ENCODE results near the gene PRPF18.

The PRPF18 gene

DNA sequence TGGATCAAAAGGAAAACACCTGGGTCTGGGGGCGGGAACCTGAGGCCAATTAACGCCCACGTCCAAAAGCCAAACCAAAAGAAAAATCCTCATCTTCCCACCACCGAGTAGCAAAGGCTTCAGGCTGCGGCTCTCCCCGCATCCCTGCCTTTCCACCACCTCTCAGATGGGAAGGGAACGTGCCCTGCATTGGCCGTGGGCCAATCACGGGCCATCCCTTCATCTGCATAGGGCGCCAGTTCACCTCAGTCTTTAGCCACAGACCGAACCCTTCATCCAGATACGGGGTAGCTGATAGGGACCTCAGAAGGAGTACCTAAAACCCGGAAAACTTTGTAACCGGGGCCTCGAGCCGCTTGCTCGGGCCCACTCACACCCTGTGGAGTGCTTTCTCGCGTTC, 626 bp downstream of the PRPF18 start:
- H3K4me3 ChIP-seq (ENCODE audit: low read length): peak overlapping the region; percentile 96
- no peak for TF ChIP-seq ZNF274 (IDR thresholded peaks at IDR 0.05; ENCODE audit: low read depth, low read length)

DNA sequence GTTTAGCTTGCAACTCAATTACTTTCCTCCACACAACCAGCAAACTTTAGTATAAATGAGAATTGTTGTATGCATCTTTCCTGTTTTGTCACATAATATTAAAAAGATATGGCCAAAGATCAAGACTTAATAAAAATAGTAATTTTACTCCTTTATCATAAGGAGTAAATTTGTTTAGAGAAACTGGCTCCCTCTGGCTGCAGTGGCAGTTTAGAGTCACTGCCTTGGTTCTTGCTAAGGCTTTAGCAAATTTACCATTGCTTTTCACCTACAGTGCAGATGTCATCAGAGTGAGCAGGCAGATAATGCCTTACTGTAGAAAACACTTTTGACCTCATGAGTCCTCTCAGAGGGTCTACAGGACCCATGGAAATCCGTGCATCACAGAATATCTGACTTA, 2.6 kb downstream of the PRPF18 start:
- no peak for TF ChIP-seq ZNF274 (IDR thresholded peaks at IDR 0.05; ENCODE audit: low read depth, low read length)
- H3K4me3 ChIP-seq (ENCODE audit: low read length): no peak overlapping the region

DNA sequence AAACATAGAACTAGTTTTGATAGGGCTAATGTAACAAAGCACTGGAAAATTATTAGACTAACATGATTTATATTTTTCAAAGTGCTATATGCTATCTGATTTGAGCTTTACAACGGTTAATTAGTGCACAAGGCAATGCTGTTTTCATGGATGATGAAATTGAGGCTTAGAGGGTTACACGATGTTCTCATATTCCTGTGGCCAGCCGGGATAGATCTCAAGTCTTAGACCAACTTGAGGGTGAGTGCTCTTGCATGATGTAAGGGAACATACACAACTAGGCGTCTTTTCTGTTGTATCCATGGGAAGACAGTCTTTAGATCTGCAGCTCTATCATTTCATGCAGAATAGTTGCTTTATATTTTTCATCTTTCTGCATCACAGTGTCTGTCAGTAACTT, 4.1 kb downstream of the PRPF18 start:
- no peak overlapping the region for H3K4me3 ChIP-seq (ENCODE audit: low read length)
- no peak for TF ChIP-seq ZNF274 (IDR thresholded peaks at IDR 0.05; ENCODE audit: low read depth, low read length)

DNA sequence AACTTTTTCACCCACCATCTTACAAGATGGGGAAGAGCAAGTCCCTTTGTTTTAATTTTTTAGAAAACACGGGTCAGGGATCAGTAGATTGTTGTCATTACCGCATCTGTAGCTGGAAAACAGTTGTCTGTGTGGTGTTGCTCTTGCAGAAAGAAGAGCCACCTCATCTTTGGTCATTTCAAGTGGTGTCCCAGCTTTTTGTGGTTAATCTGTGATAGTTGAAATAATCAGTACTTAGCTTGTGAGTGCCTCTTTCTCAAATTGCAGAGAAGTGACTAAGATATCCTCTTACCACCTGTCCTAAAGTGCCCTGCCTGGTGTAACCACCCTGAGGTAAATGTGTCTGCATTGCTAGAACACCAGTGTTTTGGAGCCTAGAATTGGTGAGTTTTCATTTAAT, 5.5 kb downstream of the PRPF18 start:
- no peak overlapping the region for H3K4me3 ChIP-seq (ENCODE audit: low read length)
- TF ChIP-seq ZNF274 (IDR thresholded peaks at IDR 0.05; ENCODE audit: low read depth, low read length): no peak

DNA sequence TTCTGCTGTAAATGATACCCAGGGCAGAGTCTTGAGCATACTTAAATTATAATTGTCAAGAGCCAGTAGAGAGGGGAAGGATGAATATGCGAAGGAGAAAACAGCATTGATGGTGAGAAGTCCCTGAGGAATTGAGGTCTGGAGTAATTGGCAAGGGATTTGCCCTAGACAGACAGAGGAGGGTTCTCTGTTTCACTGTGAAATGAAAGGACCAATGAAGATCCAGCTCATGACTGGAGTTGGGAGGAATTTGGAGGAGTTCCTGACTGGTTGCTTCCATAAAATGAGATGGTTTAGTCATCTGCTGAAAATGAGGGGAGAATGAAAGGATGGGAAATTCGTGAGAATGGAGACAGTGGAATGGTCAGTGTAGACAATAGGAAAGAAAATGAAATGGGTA, 6.8 kb downstream of the PRPF18 start:
- H3K4me3 ChIP-seq (ENCODE audit: low read length): no peak overlapping the region
- no peak for TF ChIP-seq ZNF274 (IDR thresholded peaks at IDR 0.05; ENCODE audit: low read depth, low read length)

DNA sequence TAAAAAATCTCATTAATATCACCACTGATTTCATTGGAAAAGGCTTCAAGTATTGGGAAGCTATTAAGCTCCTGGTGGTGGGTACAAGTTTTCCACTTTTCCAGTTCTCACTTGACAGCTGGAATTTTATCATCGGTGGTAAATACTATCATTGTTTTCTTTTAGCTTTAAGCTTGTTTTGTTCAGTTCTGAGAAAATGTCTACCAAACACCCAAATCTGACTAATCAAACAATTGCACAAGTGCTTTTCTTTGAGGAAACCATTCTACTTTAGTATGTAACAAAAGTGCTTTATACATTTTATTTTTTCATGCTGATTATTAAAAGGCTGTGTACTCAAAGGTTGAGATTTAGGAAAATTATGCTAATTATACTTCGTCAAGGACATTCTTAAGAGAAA, 7.9 kb downstream of the PRPF18 start:
- no peak for TF ChIP-seq ZNF274 (IDR thresholded peaks at IDR 0.05; ENCODE audit: low read depth, low read length)
- no peak overlapping the region for H3K4me3 ChIP-seq (ENCODE audit: low read length)

DNA sequence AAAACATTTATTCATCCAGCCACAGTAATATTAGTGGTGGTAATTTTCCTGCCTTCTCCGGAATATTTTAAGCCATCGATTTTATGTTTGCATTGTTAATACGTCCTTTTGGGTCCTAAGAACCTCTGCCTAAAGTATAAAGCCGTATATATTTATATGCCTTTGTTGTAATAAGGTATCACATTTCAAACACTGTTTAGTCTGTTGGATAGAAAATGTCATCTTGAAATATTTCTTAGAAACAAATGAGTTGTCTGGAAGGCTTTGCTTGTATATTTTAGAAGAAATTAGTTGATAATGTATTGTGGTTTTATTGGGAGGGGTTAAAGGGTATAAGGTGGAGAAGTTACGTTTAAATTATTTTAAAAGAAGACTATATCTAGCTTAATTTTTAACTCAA, 11.1 kb downstream of the PRPF18 start:
- no peak for TF ChIP-seq ZNF274 (IDR thresholded peaks at IDR 0.05; ENCODE audit: low read depth, low read length)

DNA sequence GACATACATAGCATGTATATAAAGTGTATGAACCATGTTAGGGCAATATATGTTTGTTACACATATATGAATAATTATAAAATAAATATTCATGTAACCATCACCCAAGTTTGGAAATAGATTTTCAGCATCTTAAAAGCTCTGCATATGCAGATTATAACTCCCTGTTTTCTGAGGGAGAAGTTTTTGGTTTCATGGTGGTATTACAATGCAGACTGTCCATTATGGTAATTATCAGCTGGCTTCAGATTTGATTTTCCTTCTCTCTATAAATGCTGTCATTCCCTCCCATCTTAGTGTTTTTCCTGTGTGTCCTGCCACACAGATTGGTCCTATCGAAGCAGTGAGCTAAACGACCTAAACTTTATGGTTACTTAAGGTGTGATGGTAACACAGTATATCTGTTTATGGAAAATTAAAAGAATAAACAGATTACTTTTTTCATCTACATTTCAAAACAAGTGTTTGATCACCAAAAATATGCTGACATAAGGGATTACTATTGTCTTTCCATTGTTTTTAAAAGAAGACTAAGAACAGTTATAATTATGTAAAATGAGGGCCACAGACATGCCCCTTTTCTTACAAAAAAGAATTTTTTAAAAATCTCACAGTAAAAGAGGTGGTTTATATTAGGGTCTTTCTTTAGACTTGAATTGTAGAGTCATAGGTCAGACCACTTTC, 17.7 kb downstream of the PRPF18 start:
- no peak for TF ChIP-seq ZNF274 (IDR thresholded peaks at IDR 0.05; ENCODE audit: low read depth, low read length)
- H3K4me3 ChIP-seq (ENCODE audit: low read length): no peak overlapping the region

More for the DNA sequence above, 11.1 kb downstream of the PRPF18 start:
- H3K4me3 ChIP-seq (ENCODE audit: low read length): no peak overlapping the region

DNA sequence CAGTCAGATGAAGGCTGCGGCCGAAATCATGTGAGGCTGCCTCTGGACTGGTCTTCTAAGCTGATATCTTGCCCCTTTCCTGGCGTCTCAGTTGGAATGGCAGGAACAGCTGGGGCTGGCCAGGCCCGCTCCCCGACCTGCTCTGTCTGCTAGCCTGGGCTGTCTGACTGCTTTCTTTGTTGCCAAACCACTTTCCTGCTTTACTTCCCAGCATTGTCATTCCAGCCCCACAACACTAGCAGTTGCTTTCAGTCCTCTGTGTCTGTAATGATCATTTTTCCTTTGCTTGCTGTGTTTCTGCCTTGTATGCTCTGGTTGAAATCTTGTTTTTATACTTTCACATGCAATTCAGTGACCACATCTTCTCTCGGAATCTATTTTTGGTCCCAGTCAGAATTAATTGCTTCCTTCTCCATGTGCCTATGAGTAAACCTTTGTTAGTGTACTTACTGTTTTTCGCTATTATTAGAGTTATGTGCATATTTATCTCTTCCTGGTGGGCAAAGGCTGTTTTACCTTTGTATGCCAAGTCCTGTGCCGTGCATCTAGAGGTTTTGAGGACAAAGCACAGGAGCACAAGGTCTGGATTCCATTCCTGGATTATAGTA, 21.6 kb downstream of the PRPF18 start:
- H3K4me3 ChIP-seq (ENCODE audit: low read length): no peak overlapping the region
- no peak for TF ChIP-seq ZNF274 (IDR thresholded peaks at IDR 0.05; ENCODE audit: low read depth, low read length)

DNA sequence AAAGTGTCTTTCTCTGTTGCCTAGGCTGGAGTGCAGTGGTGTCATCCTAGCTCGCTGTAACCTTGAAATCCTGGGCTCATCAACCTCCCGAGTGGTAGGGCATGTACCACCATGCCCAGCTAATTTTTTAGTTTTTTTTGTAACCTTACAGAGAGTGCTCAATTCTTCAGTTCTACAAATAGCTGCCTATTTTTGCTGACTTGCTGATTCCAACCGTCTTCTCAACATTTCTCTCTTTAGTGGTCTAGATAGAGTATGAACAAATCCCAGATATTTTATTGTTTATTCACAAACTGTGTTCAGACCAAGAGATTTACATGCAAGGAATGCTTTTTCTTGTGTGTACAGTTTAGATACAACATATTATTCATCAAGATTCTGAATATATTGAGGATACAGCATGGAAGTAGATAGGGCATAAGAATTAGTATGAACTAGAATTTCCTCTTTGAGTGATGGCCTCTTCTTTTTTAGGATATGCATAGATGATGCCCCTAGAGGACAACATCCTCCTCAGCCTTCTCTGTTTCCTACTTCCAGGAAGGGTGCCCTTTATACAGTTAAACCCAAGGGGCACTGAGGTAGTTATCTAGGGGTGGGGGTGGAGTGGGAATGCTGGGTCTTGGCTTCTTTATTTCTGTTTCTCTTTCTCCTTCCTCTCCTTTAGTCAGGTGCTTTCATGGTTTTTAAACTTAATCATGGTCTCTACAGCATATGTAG, 26.0 kb downstream of the PRPF18 start:
- H3K4me3 ChIP-seq (ENCODE audit: low read length): no peak overlapping the region
- TF ChIP-seq ZNF274 (IDR thresholded peaks at IDR 0.05; ENCODE audit: low read depth, low read length): no peak

DNA sequence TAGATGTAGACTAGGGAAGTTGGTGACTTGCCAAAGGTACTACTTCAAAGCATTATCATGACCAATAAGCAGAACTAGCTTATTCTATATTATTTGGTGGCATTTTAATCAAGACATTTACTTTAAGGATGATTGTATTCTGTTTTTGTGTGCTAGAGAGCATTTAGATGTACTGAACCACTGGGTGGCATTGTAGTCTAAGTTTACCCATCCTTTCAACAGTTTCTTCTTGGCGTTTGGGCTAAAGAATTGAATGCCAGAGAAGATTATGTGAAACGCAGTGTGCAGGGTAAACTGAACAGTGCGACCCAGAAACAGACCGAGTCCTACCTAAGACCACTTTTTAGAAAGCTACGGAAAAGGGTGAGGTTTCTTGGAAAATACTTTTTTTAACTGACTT, 26.8 kb downstream of the PRPF18 start:
- no peak overlapping the region for H3K4me3 ChIP-seq (ENCODE audit: low read length)
- no peak for TF ChIP-seq ZNF274 (IDR thresholded peaks at IDR 0.05; ENCODE audit: low read depth, low read length)

DNA sequence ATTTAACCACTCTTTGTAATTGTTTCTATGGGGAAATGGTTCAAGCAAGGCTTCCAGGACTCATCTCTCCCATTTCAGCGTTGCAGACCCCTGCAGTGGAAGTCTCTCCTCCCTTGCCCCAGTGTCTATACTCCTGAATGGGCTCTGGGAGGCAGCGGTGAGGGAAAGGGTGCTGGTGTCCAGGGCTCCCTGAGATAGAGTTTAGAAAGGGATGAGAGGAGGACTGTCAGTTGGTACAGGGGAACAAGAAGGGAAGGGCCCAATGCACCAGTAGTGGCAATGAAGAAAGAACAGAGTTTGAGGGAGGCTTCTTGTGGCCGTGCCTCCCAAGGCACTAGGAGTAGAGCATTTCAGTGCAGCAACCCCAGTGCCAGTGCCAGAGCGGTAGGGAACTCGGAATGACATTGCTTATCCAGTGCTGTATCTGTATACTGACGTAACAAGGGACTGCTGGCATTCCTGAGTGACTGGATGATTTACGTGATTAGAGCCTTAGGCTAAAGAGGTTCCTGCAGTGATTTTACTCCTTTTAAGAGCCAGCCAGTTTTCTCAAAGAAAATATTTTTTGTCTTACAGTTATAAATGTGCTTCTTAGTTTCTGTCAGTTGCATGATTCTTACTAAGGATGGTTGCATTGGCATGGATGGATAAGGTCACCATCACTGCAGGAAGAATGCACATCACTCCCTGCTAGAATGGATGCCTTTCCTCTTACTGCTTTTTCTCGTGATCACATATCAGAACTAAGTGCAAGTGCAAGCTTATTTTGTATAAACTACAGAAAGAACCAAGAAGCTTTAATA, 28.0 kb downstream of the PRPF18 start:
- no peak overlapping the region for H3K4me3 ChIP-seq (ENCODE audit: low read length)
- no peak for TF ChIP-seq ZNF274 (IDR thresholded peaks at IDR 0.05; ENCODE audit: low read depth, low read length)

DNA sequence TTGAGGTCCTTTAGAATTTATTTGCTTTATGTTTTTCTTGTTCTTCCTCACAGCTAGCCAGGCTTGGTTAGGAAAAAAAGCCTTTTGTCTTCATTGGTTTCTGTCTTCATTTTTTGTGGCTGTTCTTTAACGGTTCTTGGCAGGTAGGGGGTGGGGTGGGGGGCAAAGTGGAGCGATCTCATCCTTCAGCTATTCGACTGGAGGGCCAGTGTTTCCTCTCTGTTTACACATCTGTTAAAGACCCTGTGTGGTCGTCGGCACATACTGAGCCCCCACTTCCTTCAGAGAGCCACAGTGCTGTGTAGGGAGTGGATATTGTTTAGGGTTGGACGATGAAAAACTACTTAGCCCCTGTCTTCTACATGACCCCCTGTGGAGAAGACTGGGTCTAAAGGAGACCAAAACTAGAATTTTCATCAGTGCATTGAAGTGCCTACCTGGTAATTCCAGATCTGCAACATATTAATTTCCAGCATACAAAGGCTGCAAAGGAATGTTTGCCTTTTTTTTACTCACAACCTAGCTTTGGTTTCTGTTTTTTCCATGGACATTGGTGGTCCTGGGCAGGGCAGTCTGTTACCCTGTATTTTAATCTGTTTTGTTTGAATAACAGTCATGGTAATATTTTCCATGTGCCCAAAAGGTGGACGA, 29.0 kb downstream of the PRPF18 start:
- no peak overlapping the region for H3K4me3 ChIP-seq (ENCODE audit: low read length)
- no peak for TF ChIP-seq ZNF274 (IDR thresholded peaks at IDR 0.05; ENCODE audit: low read depth, low read length)

DNA sequence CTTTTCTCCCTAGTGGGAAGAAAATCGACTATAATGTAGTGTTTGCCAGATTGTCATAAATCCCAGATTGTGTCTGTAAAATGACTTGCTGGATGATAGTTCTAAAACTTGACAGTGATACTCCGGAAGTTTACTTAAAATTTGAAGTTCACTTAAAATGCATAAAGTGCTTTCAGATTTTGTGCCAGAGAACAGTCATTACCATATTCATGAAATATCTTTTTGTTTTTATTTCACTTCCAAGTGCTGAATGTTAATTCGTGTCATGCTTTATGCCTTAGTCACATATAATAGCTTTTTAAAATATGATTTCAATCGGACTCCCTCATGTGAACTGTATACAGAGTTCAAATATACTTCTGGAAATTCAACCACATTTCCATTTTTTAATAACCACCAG, 30.4 kb downstream of the PRPF18 start:
- H3K4me3 ChIP-seq (ENCODE audit: low read length): no peak overlapping the region
- TF ChIP-seq ZNF274 (IDR thresholded peaks at IDR 0.05; ENCODE audit: low read depth, low read length): no peak

All from GM08714 (cell line).